A673 (cell line): ENCODE results near the gene BPIFB2.

Source experiments
- EZH2 ChIP-seq: fragments of 200-600 bp; sonication (generic); IDR thresholded peaks from 2 replicates; pipeline ENCODE4 v1.6.1; 2017; ENCODE audit warnings: borderline replicate concordance, low read depth, mild to moderate bottlenecking, mixed read lengths, antibody characterized with exemption, low read length; ENCODE audit not compliant: poor library complexity, severe bottlenecking
- TF ChIP-seq, protein P1 (sequence below): fragments of 300-800, 200-600 bp; sonication (generic); conservative IDR thresholded peaks from 2 replicates; pipeline ENCODE4 v1.5.1; 2017; ENCODE audit warnings: low read depth, mild to moderate bottlenecking, antibody characterized with exemption, low read length, moderate library complexity, mixed read lengths

DNA sequence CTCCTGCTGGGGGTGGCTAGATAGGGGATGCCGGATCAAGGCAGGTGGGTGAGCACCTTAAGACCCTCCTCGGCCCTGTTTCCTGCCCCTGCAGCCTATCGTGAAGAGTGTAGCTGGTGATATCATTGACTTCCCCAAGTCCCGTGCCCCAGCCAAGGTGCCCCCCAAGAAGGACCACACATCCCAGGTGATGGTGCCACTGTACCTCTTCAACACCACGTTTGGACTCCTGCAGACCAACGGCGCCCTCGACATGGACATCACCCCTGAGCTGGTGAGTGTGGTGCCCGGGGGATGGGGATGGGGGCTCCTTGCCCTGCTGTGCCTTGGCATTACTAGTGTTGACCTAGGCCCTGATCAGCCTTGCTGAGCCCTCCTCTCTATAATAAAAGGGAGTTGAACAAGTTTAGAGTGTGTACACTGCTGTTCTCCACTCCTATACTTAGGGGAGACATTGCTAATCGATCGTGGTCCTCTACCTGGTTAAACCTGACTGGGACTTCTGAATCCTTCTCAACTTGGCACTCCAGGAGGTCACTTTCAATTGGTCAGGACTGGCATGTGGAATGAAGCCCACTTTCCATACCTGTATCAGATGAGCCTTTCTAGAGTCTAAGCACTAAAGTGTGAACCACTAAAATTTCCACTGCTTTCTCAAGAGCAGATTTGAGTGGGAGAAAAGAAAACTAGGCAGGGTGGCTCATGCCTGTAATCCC, 57.2 kb downstream of the BPIFB2 start:
- TF ChIP-seq, protein P1, sequence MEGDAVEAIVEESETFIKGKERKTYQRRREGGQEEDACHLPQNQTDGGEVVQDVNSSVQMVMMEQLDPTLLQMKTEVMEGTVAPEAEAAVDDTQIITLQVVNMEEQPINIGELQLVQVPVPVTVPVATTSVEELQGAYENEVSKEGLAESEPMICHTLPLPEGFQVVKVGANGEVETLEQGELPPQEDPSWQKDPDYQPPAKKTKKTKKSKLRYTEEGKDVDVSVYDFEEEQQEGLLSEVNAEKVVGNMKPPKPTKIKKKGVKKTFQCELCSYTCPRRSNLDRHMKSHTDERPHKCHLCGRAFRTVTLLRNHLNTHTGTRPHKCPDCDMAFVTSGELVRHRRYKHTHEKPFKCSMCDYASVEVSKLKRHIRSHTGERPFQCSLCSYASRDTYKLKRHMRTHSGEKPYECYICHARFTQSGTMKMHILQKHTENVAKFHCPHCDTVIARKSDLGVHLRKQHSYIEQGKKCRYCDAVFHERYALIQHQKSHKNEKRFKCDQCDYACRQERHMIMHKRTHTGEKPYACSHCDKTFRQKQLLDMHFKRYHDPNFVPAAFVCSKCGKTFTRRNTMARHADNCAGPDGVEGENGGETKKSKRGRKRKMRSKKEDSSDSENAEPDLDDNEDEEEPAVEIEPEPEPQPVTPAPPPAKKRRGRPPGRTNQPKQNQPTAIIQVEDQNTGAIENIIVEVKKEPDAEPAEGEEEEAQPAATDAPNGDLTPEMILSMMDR: no peak
- TF ChIP-seq EZH2: no peak
